Activated naive CD8-positive, alpha-beta T cell treated with anti-CD3 and anti-CD28 coated beads, Interleukin-2, amount 10 ng/mL, durations not matched to agents 7 days and 5 days (primary cell): ENCODE data around the gene SLC6A17. TPM values are rescaled to one million over a fixed set of nuclear protein-coding genes. Genes with fewer than 3 reads are reported as not detected.

Source experiments
- ATAC-seq: fragments of 150-1000 bp; cut with Tn5 transposase; one replicate; pipeline ENCODE4 v1.10.0; 2021; ENCODE audit warnings: low read depth, moderate library complexity
- POLR2A ChIA-PET: fragments of 350-600 bp; sonication (Branson Sonifier 250); formaldehyde crosslinking; loops from one replicate; lab custom pipeline; 2021; ENCODE audit warnings: antibody characterized with exemption; lab: Charles Lee
- DNase-seq: peaks from one replicate; pipeline ENCODE4 v3.0.0; 2021
- H3K27ac Mint-ChIP-seq: one replicate; pipeline ENCODE4 v1.8.0; 2022; ENCODE audit warnings: mild to moderate bottlenecking, mixed read lengths
- H3K27me3 Mint-ChIP-seq: one replicate; pipeline ENCODE4 v1.8.0; 2022; ENCODE audit warnings: mild to moderate bottlenecking, moderate library complexity, mixed read lengths
- H3K36me3 Mint-ChIP-seq: one replicate; pipeline ENCODE4 v1.8.0; 2021; ENCODE audit warnings: mild to moderate bottlenecking, mixed read lengths
- H3K4me1 Mint-ChIP-seq: one replicate; pipeline ENCODE4 v1.8.0; 2021; ENCODE audit warnings: mixed read lengths
- H3K4me3 Mint-ChIP-seq: one replicate; pipeline ENCODE4 v1.8.0; 2022; ENCODE audit warnings: mild to moderate bottlenecking, moderate library complexity, mixed read lengths
- H3K9me3 Mint-ChIP-seq: one replicate; pipeline ENCODE4 v1.8.0; 2021; ENCODE audit warnings: mixed read lengths
- total RNA-seq, 2 experiments: library from RNA; stranded (reverse); gene quantifications; one replicate each; pipeline ENCODE4 v1.2.3, GENCODE V29; 2021

SLC6A17 gene
- total RNA-seq, 2 experiments from 2014 or later, result not detected

DNA sequence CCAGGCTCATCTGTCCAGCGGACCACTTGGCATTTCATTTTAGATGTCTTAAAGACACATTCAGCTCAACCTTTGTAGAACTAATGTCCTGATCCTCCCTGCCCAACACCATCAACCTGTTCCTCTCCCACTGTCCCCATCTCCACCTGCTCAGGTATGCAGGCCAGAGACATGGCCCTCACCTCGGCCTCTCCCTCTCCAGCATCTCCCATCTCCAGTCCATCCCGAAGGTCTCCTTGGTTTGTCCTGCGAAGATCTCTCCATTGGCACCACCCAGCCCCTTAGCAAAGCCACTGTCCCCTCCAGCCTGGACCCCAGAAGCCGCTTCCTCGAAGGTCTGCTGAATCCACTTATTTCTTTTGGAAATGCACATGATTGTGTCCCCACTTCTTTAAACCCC is 38.9 kb downstream of the SLC6A17 start:
- Mint-ChIP-seq H3K4me1 (no peaks in the 10 kb centered on the region), H3K9me3 (no peaks in the 10 kb centered on the region), H3K4me3 (no peak overlapping the region), H3K27me3 (peaks cover 18% of the 10 kb centered on the region), H3K27ac (no peak overlapping the region), H3K36me3 (no peaks in the 10 kb centered on the region)
- POLR2A ChIA-PET, result no interaction called here
- no peak for DNase-seq
- no peak for ATAC-seq

GRCh38 chr1:110190282-110190929 is 40.1 kb downstream of the SLC6A17 start:
- Mint-ChIP-seq H3K27ac (no peak overlapping the region), H3K9me3 (no peaks in the 10 kb centered on the region), H3K4me1 (no peaks in the 10 kb centered on the region), H3K27me3 (peaks cover 18% of the 10 kb centered on the region), H3K36me3 (no peaks in the 10 kb centered on the region), H3K4me3 (no peak overlapping the region)
- DNase-seq, result no peak
- POLR2A ChIA-PET, result no interaction called here
- no peak for ATAC-seq

DNA sequence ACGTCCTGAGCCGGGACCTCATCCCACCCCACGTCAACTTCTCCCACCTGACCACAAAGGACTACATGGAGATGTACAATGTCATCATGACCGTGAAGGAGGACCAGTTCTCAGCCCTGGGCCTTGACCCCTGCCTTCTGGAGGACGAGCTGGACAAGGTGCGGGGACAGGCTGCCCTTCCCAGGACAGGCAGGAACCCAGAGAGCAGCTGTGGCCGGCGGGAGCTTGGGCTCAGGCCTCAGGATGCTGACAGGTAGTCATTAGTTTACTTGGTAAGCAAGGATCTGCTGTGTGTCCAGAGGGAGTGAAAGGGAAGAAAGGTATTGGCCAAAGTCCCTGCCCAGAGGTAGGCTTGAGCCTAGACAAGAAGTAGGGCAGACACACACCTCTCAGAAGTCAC is 42.2 kb downstream of the SLC6A17 start:
- Mint-ChIP-seq H3K4me3 (no peak overlapping the region), H3K4me1 (peaks cover 2% of the 10 kb centered on the region), H3K9me3 (no peaks in the 10 kb centered on the region), H3K27ac (no peak overlapping the region), H3K27me3 (peaks cover 10% of the 10 kb centered on the region), H3K36me3 (no peaks in the 10 kb centered on the region)
- no peak for ATAC-seq
- POLR2A ChIA-PET, result no interaction called here
- DNase-seq, result no peak

GRCh38 chr1:110195196-110195595 is 44.9 kb downstream of the SLC6A17 start:
- peaks cover 2% of the 10 kb centered on the region for H3K4me1 Mint-ChIP-seq
- no peak overlapping the region for H3K4me3 Mint-ChIP-seq
- ATAC-seq, result no peak
- H3K27ac Mint-ChIP-seq, result no peak overlapping the region
- POLR2A ChIA-PET, result no interaction called here
- H3K27me3 Mint-ChIP-seq, result no peaks in the 10 kb centered on the region
- DNase-seq, result no peak
- no peaks in the 10 kb centered on the region for H3K9me3 Mint-ChIP-seq
- H3K36me3 Mint-ChIP-seq, result no peaks in the 10 kb centered on the region

GRCh38 chr1:110196917-110197765 is 46.8 kb downstream of the SLC6A17 start:
- peak; percentile 49 for DNase-seq
- peak; percentile 73 for ATAC-seq
- no peak overlapping the region for H3K27ac Mint-ChIP-seq
- H3K4me1 Mint-ChIP-seq, result peaks cover 2% of the 10 kb centered on the region
- POLR2A ChIA-PET, result interaction anchor here (1.1 kb wide), 1 partner anchor 299 kb away, joined by 5 read pairs; no protein-coding TSS in a partner anchor
- H3K27me3 Mint-ChIP-seq, result no peaks in the 10 kb centered on the region
- no peaks in the 10 kb centered on the region for H3K36me3 Mint-ChIP-seq
- no peak overlapping the region for H3K4me3 Mint-ChIP-seq
- no peaks in the 10 kb centered on the region for H3K9me3 Mint-ChIP-seq

DNA sequence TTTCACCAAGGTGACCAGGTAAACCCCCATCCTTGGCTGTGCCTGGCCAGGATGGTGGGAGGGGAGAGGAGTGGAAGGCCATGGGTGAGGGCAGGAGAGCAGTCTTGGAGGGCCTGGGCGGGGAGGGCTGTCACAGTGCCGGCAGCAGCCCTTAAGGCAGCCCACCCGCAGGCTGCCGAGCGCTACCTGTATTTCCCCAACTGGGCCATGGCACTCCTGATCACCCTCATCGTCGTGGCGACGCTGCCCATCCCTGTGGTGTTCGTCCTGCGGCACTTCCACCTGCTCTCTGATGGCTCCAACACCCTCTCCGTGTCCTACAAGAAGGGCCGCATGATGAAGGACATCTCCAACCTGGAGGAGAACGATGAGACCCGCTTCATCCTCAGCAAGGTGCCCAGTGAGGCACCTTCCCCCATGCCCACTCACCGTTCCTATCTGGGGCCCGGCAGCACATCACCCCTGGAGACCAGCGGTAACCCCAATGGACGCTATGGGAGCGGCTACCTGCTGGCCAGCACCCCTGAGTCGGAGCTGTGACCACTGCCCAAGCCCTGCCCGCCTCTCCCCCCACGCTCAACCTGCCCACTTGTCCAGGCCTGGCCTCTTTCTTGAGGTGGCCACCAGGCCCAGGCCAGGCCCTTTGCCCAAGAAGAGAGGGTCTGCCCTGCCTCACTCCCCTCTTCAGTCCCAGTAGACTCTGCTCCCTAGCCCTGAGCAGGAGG is 47.8 kb downstream of the SLC6A17 start:
- Mint-ChIP-seq H3K27me3 (no peaks in the 10 kb centered on the region), H3K36me3 (no peaks in the 10 kb centered on the region), H3K9me3 (no peaks in the 10 kb centered on the region), H3K4me1 (peaks cover 4% of the 10 kb centered on the region), H3K4me3 (no peak overlapping the region), H3K27ac (no peak overlapping the region)
- no peak for ATAC-seq
- POLR2A ChIA-PET, result interaction anchor here (1.1 kb wide), 1 partner anchor 298 kb away, joined by 5 read pairs; no protein-coding TSS in a partner anchor
- no peak for DNase-seq

DNA sequence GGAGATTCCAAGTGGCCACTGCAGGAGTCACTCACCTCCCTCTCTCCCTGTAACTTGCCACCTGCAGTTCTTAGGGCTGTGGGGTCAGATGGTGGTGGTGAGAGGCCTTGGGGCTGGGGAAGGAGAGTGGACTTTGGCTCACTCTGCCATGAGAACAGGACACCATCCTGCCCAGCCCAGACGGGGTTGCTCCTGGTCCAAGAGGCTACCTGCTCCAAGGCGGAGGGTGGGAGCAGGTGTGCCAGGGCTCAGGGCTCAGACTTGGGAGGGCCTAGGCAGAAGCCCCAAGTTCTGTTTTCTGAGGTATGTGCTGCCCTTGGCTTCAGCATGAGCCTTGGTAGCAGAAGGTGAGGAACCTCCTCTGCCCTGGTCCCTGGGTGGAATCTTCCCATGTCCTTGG is 48.5 kb downstream of the SLC6A17 start:
- Mint-ChIP-seq H3K4me1 (peaks cover 8% of the 10 kb centered on the region), H3K9me3 (no peaks in the 10 kb centered on the region), H3K27ac (no peak overlapping the region)

GRCh38 chr1:110200190-110200589 is 49.9 kb downstream of the SLC6A17 start:
- Mint-ChIP-seq H3K36me3 (no peaks in the 10 kb centered on the region), H3K4me1 (peaks cover 8% of the 10 kb centered on the region), H3K9me3 (no peaks in the 10 kb centered on the region), H3K27me3 (no peaks in the 10 kb centered on the region), H3K27ac (no peak overlapping the region), H3K4me3 (no peak overlapping the region)
- POLR2A ChIA-PET, result no interaction called here
- DNase-seq, result no peak
- no peak for ATAC-seq

More for the DNA sequence above, 48.5 kb downstream of the SLC6A17 start:
- POLR2A ChIA-PET, result no interaction called here
- Mint-ChIP-seq H3K4me3 (no peak overlapping the region), H3K36me3 (no peaks in the 10 kb centered on the region), H3K27me3 (no peaks in the 10 kb centered on the region)
- DNase-seq, result no peak
- no peak for ATAC-seq

DNA sequence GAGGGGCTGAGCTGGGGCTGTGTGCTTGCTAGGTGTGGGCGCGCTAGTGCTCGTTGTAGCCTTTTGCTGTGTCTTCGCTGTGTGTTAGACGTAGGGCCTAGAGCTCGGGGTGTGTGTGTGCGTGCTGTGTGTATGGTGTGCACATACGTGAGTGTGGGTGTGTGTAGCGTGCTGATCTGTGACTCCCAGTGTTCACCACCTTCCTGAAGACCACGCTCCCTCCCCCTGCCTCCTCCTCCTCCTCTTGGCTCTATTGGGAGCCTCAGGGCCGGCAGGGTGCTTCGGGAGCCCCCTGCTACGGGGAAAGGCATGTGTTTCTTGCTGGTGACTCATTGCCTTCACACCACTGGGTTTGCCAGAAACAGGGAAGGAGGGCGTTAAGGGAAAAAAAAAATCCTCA is 50.4 kb downstream of the SLC6A17 start:
- Mint-ChIP-seq H3K4me1 (peaks cover 8% of the 10 kb centered on the region), H3K9me3 (no peaks in the 10 kb centered on the region), H3K27me3 (no peaks in the 10 kb centered on the region), H3K27ac (no peak overlapping the region), H3K4me3 (no peak overlapping the region), H3K36me3 (no peaks in the 10 kb centered on the region)
- ATAC-seq (no peak), DNase-seq (no peak)
- POLR2A ChIA-PET, result no interaction called here

DNA sequence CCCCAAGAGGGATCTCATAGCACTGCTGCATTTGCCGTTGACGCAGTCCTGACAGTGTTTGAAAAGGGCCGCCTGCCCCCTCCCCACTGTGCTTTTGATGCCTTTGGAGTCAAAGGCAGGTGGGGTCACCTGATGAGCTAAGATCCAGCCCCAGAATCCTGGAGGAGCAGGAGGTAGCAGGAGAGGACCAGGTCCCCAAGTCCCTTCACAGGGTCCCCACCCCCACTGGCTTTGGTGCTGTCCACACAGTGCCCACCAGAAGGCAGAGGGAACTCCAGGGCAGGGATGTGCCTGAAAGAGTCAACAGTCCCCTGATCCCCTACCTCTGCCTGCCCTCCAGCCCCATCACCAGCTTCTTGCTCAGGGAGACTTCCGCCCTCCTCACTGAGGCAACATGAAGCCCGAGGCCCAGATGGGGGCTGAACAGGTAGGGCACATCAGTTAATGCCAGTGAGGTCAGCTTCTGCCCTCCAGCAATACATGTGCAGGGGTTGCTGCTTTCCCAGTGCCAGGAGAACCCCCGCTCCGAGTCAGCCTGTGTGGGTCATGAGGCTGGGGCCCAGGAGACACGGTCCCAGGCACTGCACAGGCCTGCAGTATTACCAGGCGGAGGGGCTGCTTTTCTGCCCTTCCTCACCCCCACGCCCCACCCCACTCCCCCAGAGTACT is 51.0 kb downstream of the SLC6A17 start:
- DNase-seq, result no peak
- H3K9me3 Mint-ChIP-seq, result no peaks in the 10 kb centered on the region
- H3K4me3 Mint-ChIP-seq, result no peak overlapping the region

GRCh38 chr1:110203021-110203661 is 52.8 kb downstream of the SLC6A17 start:
- POLR2A ChIA-PET, result interaction anchor here (0.9 to 1.6 kb wide), 4 partner anchors 109 to 257 kb away, joined by 3 to 7 read pairs (median 4); no protein-coding TSS in a partner anchor

More for the DNA sequence above, 51.0 kb downstream of the SLC6A17 start:
- POLR2A ChIA-PET, result no interaction called here
- ATAC-seq, result no peak
- Mint-ChIP-seq H3K27ac (no peak overlapping the region), H3K36me3 (no peaks in the 10 kb centered on the region), H3K4me1 (peaks cover 8% of the 10 kb centered on the region), H3K27me3 (no peaks in the 10 kb centered on the region)

GRCh38 chr1:110205156-110205555 is 54.9 kb downstream of the SLC6A17 start:
- H3K9me3 Mint-ChIP-seq, result no peaks in the 10 kb centered on the region
- POLR2A ChIA-PET, result no interaction called here
- no peak overlapping the region for H3K4me3 Mint-ChIP-seq
- H3K4me1 Mint-ChIP-seq, result peaks cover 24% of the 10 kb centered on the region
- no peak for ATAC-seq
- no peaks in the 10 kb centered on the region for H3K27me3 Mint-ChIP-seq
- no peak for DNase-seq
- H3K27ac Mint-ChIP-seq, result no peak overlapping the region
- no peaks in the 10 kb centered on the region for H3K36me3 Mint-ChIP-seq

More at GRCh38 chr1:110203021-110203661, 52.8 kb downstream of the SLC6A17 start:
- peaks cover 16% of the 10 kb centered on the region for H3K4me1 Mint-ChIP-seq
- H3K9me3 Mint-ChIP-seq, result no peaks in the 10 kb centered on the region
- no peaks in the 10 kb centered on the region for H3K36me3 Mint-ChIP-seq
- DNase-seq, result peak; percentile 44
- H3K4me3 Mint-ChIP-seq, result no peak overlapping the region
- H3K27ac Mint-ChIP-seq, result peak overlapping the region; percentile 85
- no peaks in the 10 kb centered on the region for H3K27me3 Mint-ChIP-seq
- ATAC-seq, result peak; percentile 49
